K562 (cell line): ENCODE results near the gene NET1. TPM values are rescaled to one million over a fixed set of nuclear protein-coding genes. Genes with fewer than 3 reads are reported as not detected.

Source experiments
- ADNP ChIP-seq: fragments of 200-800 bp; sonication (Bioruptor generic); IDR thresholded peaks from 2 replicates; pipeline ENCODE4 v1.6.1; 2016; ENCODE audit warnings: missing genetic modification characterization, missing compliant biosample characterization
- BRD4 ChIP-seq: fragments of 200-600 bp; sonication (generic); IDR thresholded peaks from 2 replicates; pipeline ENCODE4 v1.6.1; 2017; ENCODE audit warnings: inconsistent platforms
- BRD9 ChIP-seq: fragments of 450-650 bp; IDR thresholded peaks from 2 replicates; pipeline ENCODE4 v1.6.1; 2018; ENCODE audit warnings: low read depth; ENCODE audit not compliant: partially characterized antibody
- C11orf30 ChIP-seq: fragments of 450-650 bp; IDR thresholded peaks from 2 replicates; pipeline ENCODE4 v1.6.1; 2016; ENCODE audit warnings: low read depth, mild to moderate bottlenecking
- CC2D1A ChIP-seq: fragments of 450-650 bp; IDR thresholded peaks from 2 replicates; pipeline ENCODE4 v1.6.1; 2017; ENCODE audit warnings: mild to moderate bottlenecking
- CREM ChIP-seq: IDR thresholded peaks from 2 replicates; pipeline ENCODE4 v1.6.1; 2014; ENCODE audit warnings: antibody characterized with exemption, low read depth
- CTBP1 ChIP-seq: fragments of 450-650 bp; IDR thresholded peaks from 2 replicates; pipeline ENCODE4 v1.6.1; 2016; ENCODE audit warnings: borderline replicate concordance
- E2F3 ChIP-seq: fragments of 250-450 bp; sonication (Bioruptor Pico); IDR thresholded peaks from 2 replicates; pipeline ENCODE4 v1.4.0; 2020; ENCODE audit warnings: mild to moderate bottlenecking
- ERF ChIP-seq: fragments of 450-650 bp; formaldehyde crosslinking; IDR thresholded peaks from 2 replicates; pipeline ENCODE4 v1.4.0; 2020; ENCODE audit warnings: mild to moderate bottlenecking, mixed read lengths
- FOXK2 ChIP-seq, 2 experiments: fragments of 450-650 bp; IDR thresholded peaks in 1 of 2; conservative IDR thresholded peaks in 1 of 2; 2 replicates each; pipeline ENCODE4 v1.6.1; 2016; ENCODE audit warnings: low read depth in 2 of 2, mild to moderate bottlenecking in 1 of 2
- GABPB1 ChIP-seq: sonication (generic); formaldehyde crosslinking; IDR thresholded peaks from 2 replicates; pipeline ENCODE4 v1.8.0; 2022; ENCODE audit warnings: mild to moderate bottlenecking, missing genetic modification reagents
- HMBOX1 ChIP-seq: sonication (generic); IDR thresholded peaks from 2 replicates; pipeline ENCODE4 v1.6.1; 2016
- ILK ChIP-seq: fragments of 450-650 bp; IDR thresholded peaks from 2 replicates; pipeline ENCODE4 v1.6.1; 2016; ENCODE audit warnings: missing genetic modification characterization, low read depth, mild to moderate bottlenecking, missing compliant biosample characterization, moderate library complexity, borderline replicate concordance
- KDM1A ChIP-seq, 2 experiments: fragments of 450-650 bp; IDR thresholded peaks; 2 replicates each; pipeline ENCODE4 v1.6.1; 2016; ENCODE audit warnings: mild to moderate bottlenecking in 2 of 2
- SMARCB1 ChIP-seq: IDR thresholded peaks from 2 replicates; pipeline ENCODE4 v1.6.1; 2011; ENCODE audit warnings: improper control_type of control experiment, low read depth; ENCODE audit not compliant: insufficient read length
- SOX6 ChIP-seq: fragments of 450-650 bp; IDR thresholded peaks from 2 replicates; pipeline ENCODE4 v1.6.1; 2014; ENCODE audit warnings: mild to moderate bottlenecking
- TAF9B ChIP-seq: fragments of 450-650 bp; IDR thresholded peaks from 2 replicates; pipeline ENCODE4 v1.6.1; 2018; ENCODE audit warnings: mild to moderate bottlenecking; ENCODE audit not compliant: partially characterized antibody
- TCF15 ChIP-seq: fragments of 250-450 bp; sonication (Bioruptor Pico); IDR thresholded peaks from 2 replicates; pipeline ENCODE4 v1.8.0; 2022; ENCODE audit warnings: moderate library complexity, mild to moderate bottlenecking, inconsistent platforms
- TRIM24 ChIP-seq, 2 experiments: fragments of 450-650 bp; IDR thresholded peaks; 2 replicates each; pipeline ENCODE4 v1.6.1; 2016
- UBTF ChIP-seq, 2 experiments: IDR thresholded peaks; 2 replicates each; pipeline ENCODE4 v1.6.1; 2012; ENCODE audit warnings: improper control_type of control experiment in 2 of 2, low read depth in 2 of 2, low read length in 2 of 2, borderline replicate concordance in 1 of 2
- YY1 ChIP-seq, 3 experiments: IDR thresholded peaks; 2 replicates each; pipeline ENCODE4 v1.6.1; 2011; ENCODE audit warnings: low read length in 2 of 3, mild to moderate bottlenecking in 2 of 3, moderate library complexity in 2 of 3, borderline replicate concordance in 1 of 3, control low read depth in 1 of 3, low read depth in 1 of 3; ENCODE audit not compliant: insufficient read depth in 3 of 3, insufficient replicate concordance in 2 of 3, control insufficient read depth in 1 of 3, insufficient read length in 1 of 3; ENCODE audit errors: extremely low read depth in 1 of 3
- ZNF239 ChIP-seq: fragments of 250-450 bp; sonication (Bioruptor Pico); IDR thresholded peaks from 2 replicates; pipeline ENCODE4 v1.4.0; 2020; ENCODE audit warnings: mild to moderate bottlenecking
- polyA plus RNA-seq, 8 experiments: library from polyadenylated mRNA; depleted of rRNA in 4 of 8; stranded (reverse) in 5 of 8; unstranded in 3 of 8; fragments of >200 nt; fragmentation: Nextera tagmentation in 2 of 8; fragmentation: Illumina TruSeq in 1 of 8; extraction: Ambion mirVana in 2 of 8; extraction: Trizol in 1 of 8; gene quantifications; 2 replicates each; pipeline versions ENCODE4 v1.2.1 to v1.2.3, GENCODE V29; 2011 to 2014; ENCODE audit warnings: inconsistent platforms in 1 of 8, missing spikeins in 1 of 8
- total RNA-seq, 7 experiments: library from RNA; depleted of rRNA in 6 of 7; stranded (reverse); fragments of >200 nt in 6 of 7; fragmentation: Illumina TruSeq in 2 of 7; extraction: Trizol in 2 of 7; gene quantifications; 2 replicates each; pipeline versions ENCODE4 v1.2.1 to v1.2.3, GENCODE V29; 2011 to 2021; ENCODE audit warnings: low replicate concordance in 1 of 7
- TF ChIP-seq, protein P1 (sequence below): sonication (generic); formaldehyde crosslinking; IDR thresholded peaks from 2 replicates; pipeline ENCODE4 v1.8.1; 2023; ENCODE audit warnings: mild to moderate bottlenecking, missing genetic modification reagents

Gene NET1
- total and polyA plus RNA-seq, 9 of the 15 experiments (the other 6 are each of a cell fraction or from before 2014, with no cell fraction given) = 47.4 to 258 (median 106) TPM

DNA sequence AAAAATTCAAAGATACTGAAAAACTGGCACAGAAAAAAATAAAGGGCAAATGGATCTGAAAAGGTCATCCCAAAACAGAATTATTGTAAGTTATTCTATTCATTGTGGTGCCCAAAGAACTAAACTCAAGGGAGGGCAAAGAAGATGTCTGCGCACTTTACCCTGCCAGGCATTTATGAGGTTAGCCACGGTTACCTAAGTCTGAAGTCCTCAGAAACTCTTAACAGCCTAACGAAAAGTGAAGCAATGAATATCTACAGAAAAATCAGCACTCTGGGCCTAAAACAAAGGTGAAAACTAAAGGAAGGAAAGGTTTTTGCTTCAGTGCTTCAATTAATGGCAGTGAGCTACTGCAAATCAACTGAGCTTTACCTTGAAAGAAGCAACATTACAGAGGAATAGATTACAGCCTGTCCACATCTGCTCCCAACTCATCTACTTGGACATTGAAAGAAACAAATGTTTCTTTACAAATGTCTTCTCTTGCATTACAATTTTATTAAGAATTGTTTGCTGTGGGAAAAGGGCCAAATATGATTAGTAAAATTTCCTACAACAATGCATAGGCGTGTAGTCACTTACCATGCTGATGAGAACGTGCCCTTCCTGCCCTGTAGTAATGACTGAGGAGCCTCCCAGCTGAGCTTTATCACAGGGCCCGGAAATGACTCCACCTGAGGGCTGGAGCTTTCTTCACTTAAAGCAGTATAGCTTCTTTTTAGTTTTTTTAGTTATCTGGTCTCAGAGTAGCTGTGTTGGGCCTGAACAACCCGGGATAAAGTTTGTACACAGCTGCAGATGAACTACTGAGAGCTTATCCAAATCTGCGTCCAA lies 7.9 kb upstream of the NET1 start, which contains the start of gene TUBAL3 (continued):
- TF ChIP-seq TRIM24 (IDR thresholded peaks at IDR 0.05) (peak in 1 of 2 experiments; percentile 67; a peak in 2 of 4 replicates), TCF15 (no peak), SMARCB1 (no peak), UBTF (IDR thresholded peaks at IDR 0.05; ENCODE audit: borderline replicate concordance in 1 of 2, low read depth in 2 of 2, low read length in 2 of 2) (no peak), ZNF239 (CRISPR knock-in tag) (no peak), TAF9B (peak; percentile 68), CC2D1A (no peak), FOXK2 (conservative IDR thresholded peaks at IDR 0.05 in 1 of 2, IDR thresholded peaks at IDR 0.05 in 1 of 2; ENCODE audit: low read depth in 2 of 2) (no peak), YY1 (IDR thresholded peaks at IDR 0.05; ENCODE audit: borderline replicate concordance in 1 of 3, control insufficient read depth in 1 of 3, extremely low read depth in 1 of 3, insufficient read depth in 3 of 3, insufficient read length in 1 of 3, insufficient replicate concordance in 2 of 3, low read depth in 1 of 3, low read length in 2 of 3) (peak in 1 of 3 experiments; percentile 16), C11orf30 (no peak), CREM (peak; percentile 19; the same call in 1 of the 2 replicates), ADNP (tag) (0 out of 2 replicates have a peak, but pooled peaks have one; percentile 51), GABPB1 (CRISPR knock-in tag) (no peak), BRD9 (no peak), SOX6 (peak; percentile 68), BRD4 (no peak), E2F3 (CRISPR knock-in tag) (no peak), KDM1A (IDR thresholded peaks at IDR 0.05) (peak in 1 of 2 experiments; percentile 31; a peak in 1 of 4 replicates), HMBOX1 (peak; percentile 51), CTBP1 (no peak), ERF (CRISPR knock-in tag) (no peak), ILK (tag) (no peak)
- TF ChIP-seq, protein P1, sequence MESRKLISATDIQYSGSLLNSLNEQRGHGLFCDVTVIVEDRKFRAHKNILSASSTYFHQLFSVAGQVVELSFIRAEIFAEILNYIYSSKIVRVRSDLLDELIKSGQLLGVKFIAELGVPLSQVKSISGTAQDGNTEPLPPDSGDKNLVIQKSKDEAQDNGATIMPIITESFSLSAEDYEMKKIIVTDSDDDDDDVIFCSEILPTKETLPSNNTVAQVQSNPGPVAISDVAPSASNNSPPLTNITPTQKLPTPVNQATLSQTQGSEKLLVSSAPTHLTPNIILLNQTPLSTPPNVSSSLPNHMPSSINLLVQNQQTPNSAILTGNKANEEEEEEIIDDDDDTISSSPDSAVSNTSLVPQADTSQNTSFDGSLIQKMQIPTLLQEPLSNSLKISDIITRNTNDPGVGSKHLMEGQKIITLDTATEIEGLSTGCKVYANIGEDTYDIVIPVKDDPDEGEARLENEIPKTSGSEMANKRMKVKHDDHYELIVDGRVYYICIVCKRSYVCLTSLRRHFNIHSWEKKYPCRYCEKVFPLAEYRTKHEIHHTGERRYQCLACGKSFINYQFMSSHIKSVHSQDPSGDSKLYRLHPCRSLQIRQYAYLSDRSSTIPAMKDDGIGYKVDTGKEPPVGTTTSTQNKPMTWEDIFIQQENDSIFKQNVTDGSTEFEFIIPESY (CRISPR knock-in tag) = no peak
